HCT116 (cell line): ENCODE data around the gene ERP27. TPM values are rescaled to one million over a fixed set of nuclear protein-coding genes. Genes with fewer than 3 reads are reported as not detected.

Experiments used
- ATAC-seq: fragments of 200-7000 bp; cut with Tn5 transposase; 2 replicates; pipeline ENCODE4 v1.9.1; 2020; ENCODE audit warnings: mild to moderate bottlenecking, moderate library complexity
- Bru-seq: library from RNA; stranded (reverse); fragments of 400-500 nt; gene quantifications from one replicate; lab custom pipeline; 2021; lab: Mats Ljungman, UMichigan
- BruChase-seq, 2 experiments: library from RNA; stranded (reverse); fragments of 400-500 nt; gene quantifications; one replicate each; lab custom pipeline; 2021; lab: Mats Ljungman, UMichigan
- BruUV-seq: library from RNA; stranded (reverse); fragments of 400-500 nt; replicated peaks from 2 replicates; lab custom pipeline; 2021; lab: Mats Ljungman, UMichigan
- CTCF ChIA-PET: fragments of 300-600 bp; sonication (Branson Sonifier 250); formaldehyde crosslinking; loops from one replicate; lab custom pipeline; 2021; ENCODE audit warnings: antibody characterized with exemption; lab: Charles Lee
- POLR2A ChIA-PET: fragments of 300-600, 350-600 bp; sonication (Branson Sonifier 250); formaldehyde crosslinking; loops from one replicate; lab custom pipeline; 2021; ENCODE audit warnings: antibody characterized with exemption; lab: Charles Lee
- RAD21 ChIA-PET, 2 experiments: fragments of 300-600 bp; sonication (Branson Sonifier 250); formaldehyde crosslinking; loops; one replicate each; lab custom pipeline; 2023; ENCODE audit warnings: low total read pairs in 2 of 2; ENCODE audit not compliant: uncharacterized antibody in 2 of 2, unreplicated experiment in 2 of 2, low non-redundant PET in 1 of 2; lab: Charles Lee
- DNase-seq: peaks from one replicate; pipeline ENCODE4 v3.0.0-alpha.2; 2010; ENCODE audit warnings: low read depth, low spot score
- H2AFZ ChIP-seq: fragments of 200-600 bp; shearing (Covaris generic), sonication (generic); 2 replicates; pipeline ENCODE4 v1.6.1; 2017; ENCODE audit warnings: low read depth, mixed run types, mixed read lengths, antibody characterized with exemption, low read length; ENCODE audit not compliant: poor library complexity, severe bottlenecking
- H3K27ac ChIP-seq: 2 replicates; pipeline ENCODE4 v1.5.1; 2012; ENCODE audit warnings: low read depth, low read length
- H3K27me3 ChIP-seq: fragments of 200-600 bp; sonication (generic); 2 replicates; pipeline ENCODE4 v1.6.1; 2016; ENCODE audit warnings: mixed run types, low read length, mixed read lengths; ENCODE audit not compliant: insufficient read depth
- H3K36me3 ChIP-seq, 2 experiments: fragments of 200-500 bp in 1 of 2; fragments of 200-600 bp in 1 of 2; sonication (Bioruptor generic) in 1 of 2; sonication (generic) in 1 of 2; 2 replicates each; pipeline versions ENCODE4 v1.5.1 to v1.6.1; 2014 to 2016; ENCODE audit warnings: low read length in 2 of 2, inconsistent platforms in 1 of 2, mixed read lengths in 1 of 2, mixed run types in 1 of 2; ENCODE audit not compliant: insufficient read depth in 2 of 2, control insufficient read depth in 1 of 2
- H3K4me1 ChIP-seq, 2 experiments: fragments of 200-600 bp in 1 of 2; sonication (generic) in 1 of 2; 2 replicates each; pipeline versions ENCODE4 v1.5.1 to v1.6.1; 2012 to 2017; ENCODE audit warnings: low read length in 2 of 2, inconsistent platforms in 1 of 2, mild to moderate bottlenecking in 1 of 2, mixed read lengths in 1 of 2, mixed run types in 1 of 2, moderate library complexity in 1 of 2; ENCODE audit not compliant: insufficient read depth in 2 of 2, control insufficient read depth in 1 of 2
- H3K4me2 ChIP-seq: fragments of 200-600 bp; sonication (generic); 2 replicates; pipeline ENCODE4 v1.6.1; 2017; ENCODE audit warnings: mixed run types, low read length, mixed read lengths
- H3K4me3 ChIP-seq, 2 experiments: fragments of 200-600 bp in 1 of 2; sonication (generic) in 1 of 2; replicated peaks in 1 of 2; 2 replicates each; pipeline ENCODE4 v1.5.1; 2011 to 2016; ENCODE audit warnings: low read length in 2 of 2, control low read depth in 1 of 2, low read depth in 1 of 2, mild to moderate bottlenecking in 1 of 2, mixed read lengths in 1 of 2, mixed run types in 1 of 2
- H3K79me2 ChIP-seq: fragments of 200-600 bp; sonication (generic); 2 replicates; pipeline ENCODE4 v1.6.1; 2017; ENCODE audit warnings: mild to moderate bottlenecking, mixed run types, low read length, moderate library complexity, mixed read lengths; ENCODE audit not compliant: insufficient read depth
- H3K9ac ChIP-seq: fragments of 200-600 bp; sonication (generic); 2 replicates; pipeline ENCODE4 v1.6.1; 2016; ENCODE audit warnings: low read length, mixed read lengths
- H3K9me2 ChIP-seq: fragments of 200-600 bp; sonication (generic), shearing (Covaris generic); 2 replicates; pipeline ENCODE4 v1.6.1; 2017; ENCODE audit warnings: mixed run types, mild to moderate bottlenecking, moderate library complexity; ENCODE audit not compliant: insufficient read depth
- H3K9me3 ChIP-seq, 2 experiments: fragments of 200-500 bp in 1 of 2; fragments of 200-600 bp in 1 of 2; sonication (Bioruptor generic) in 1 of 2; sonication (generic) in 1 of 2; 2 replicates each; pipeline ENCODE4 v1.6.1; 2014 to 2017; ENCODE audit warnings: low read length in 2 of 2, mixed read lengths in 2 of 2, inconsistent platforms in 1 of 2, low read depth in 1 of 2, mild to moderate bottlenecking in 1 of 2, mixed run types in 1 of 2, moderate library complexity in 1 of 2; ENCODE audit not compliant: control insufficient read depth in 1 of 2, insufficient read depth in 1 of 2
- H4K20me1 ChIP-seq: fragments of 200-600 bp; sonication (generic), shearing (Covaris generic); 2 replicates; pipeline ENCODE4 v1.6.1; 2017; ENCODE audit warnings: mixed run types, mild to moderate bottlenecking, moderate library complexity; ENCODE audit not compliant: insufficient read depth
- ELF1 ChIP-seq: IDR thresholded peaks from 2 replicates; pipeline ENCODE4 v1.6.1; 2012; ENCODE audit warnings: low read depth, borderline replicate concordance
- EZH2 ChIP-seq: fragments of 200-600 bp; sonication (generic); IDR thresholded peaks from 2 replicates; pipeline ENCODE4 v1.6.1; 2017; ENCODE audit warnings: antibody characterized with exemption, mixed run types
- EZH2phosphoT487 ChIP-seq: fragments of 200-600 bp; IDR thresholded peaks from 2 replicates; pipeline ENCODE4 v1.6.1; 2018; ENCODE audit warnings: antibody characterized with exemption, borderline replicate concordance
- FOSL1 ChIP-seq: IDR thresholded peaks from 2 replicates; pipeline ENCODE4 v1.6.1; 2012; ENCODE audit warnings: low read depth
- JUND ChIP-seq: IDR thresholded peaks from 2 replicates; pipeline ENCODE4 v1.6.1; 2012
- MAX ChIP-seq: IDR thresholded peaks from 2 replicates; pipeline ENCODE4 v1.6.1; 2012
- TCF7L2 ChIP-seq: IDR thresholded peaks from 2 replicates; pipeline ENCODE4 v1.7.0; 2011; ENCODE audit warnings: borderline replicate concordance, inconsistent platforms; ENCODE audit not compliant: insufficient read depth, insufficient read length; ENCODE audit errors: extremely low read depth
- ZBTB33 ChIP-seq: IDR thresholded peaks from 2 replicates; pipeline ENCODE4 v1.6.1; 2011; ENCODE audit warnings: mild to moderate bottlenecking, low read length, moderate library complexity; ENCODE audit not compliant: insufficient replicate concordance; ENCODE audit errors: extremely low read depth
- ZNF274 ChIP-seq: fragments of 200-500 bp; sonication (Bioruptor generic); IDR thresholded peaks from 2 replicates; pipeline ENCODE4 v1.6.1; 2014; ENCODE audit warnings: mild to moderate bottlenecking, low read depth, low read length, inconsistent platforms
- intact Hi-C: fragments of 100-400 bp; cut with micrococcal nuclease; formaldehyde crosslinking; loops from 2 replicates; pipeline ENCODE4 v1.10.0; 2022
- long read RNA-seq: library from polyadenylated mRNA; unstranded; transcript quantifications from one replicate; pipeline ENCODE4 v2.0.0, GENCODE V29; 2021; ENCODE audit not compliant: unreplicated experiment
- polyA plus RNA-seq: library from polyadenylated mRNA; unstranded; fragments of >200 nt; gene quantifications from 2 replicates; pipeline ENCODE4 v1.2.1, GENCODE V29; 2012; ENCODE audit warnings: missing spikeins
- total RNA-seq: library from RNA; stranded (reverse); gene quantifications from one replicate; pipeline ENCODE4 v1.2.1, GENCODE V29; 2021; ENCODE audit not compliant: unreplicated experiment

Gene ERP27
- total RNA-seq (0.39 TPM), Bru-seq, nascent RNA (percentile 4 among the genes with signal in this experiment), BruChase-seq, experiment 1, labeled RNA remaining after a 6-hour chase (not detected), BruChase-seq, experiment 2, labeled RNA remaining after a 2-hour chase (percentile 4 among the genes with signal in this experiment)
- not detected in 2 replicates for polyA plus RNA-seq
- long read RNA-seq: 0 reads

- ChIA-PET CTCF (no interaction called here), POLR2A (no interaction called here), RAD21 (no interaction called here)
- no peak for TF ChIP-seq ELF1
- TF ChIP-seq ZBTB33: no peak
- TF ChIP-seq EZH2: no peak
- no peak for TF ChIP-seq ZNF274
- no peak for TF ChIP-seq EZH2phosphoT487
- no peak for TF ChIP-seq JUND
- TF ChIP-seq FOSL1: no peak
- no peak for TF ChIP-seq TCF7L2
- TF ChIP-seq MAX: no peak
- ATAC-seq (no peak), DNase-seq (no peak)
- Histone ChIP-seq H3K4me3 (no peak within 1 kb of the TSS), H3K9ac (no peak within 1 kb of the TSS), H3K27me3 (no peaks in the 10 kb centered on the region), H3K9me3 (no peaks in the 10 kb centered on the region), H3K79me2 (no peaks in the 10 kb centered on the region), H3K27ac (no peak within 1 kb of the TSS), H3K9me2 (peaks cover 3% of the 10 kb centered on the region; the same call in 1 of the 2 replicates), H2AFZ (no peak within 1 kb of the TSS), H3K36me3 (no peaks in the 10 kb centered on the region), H3K4me1 (no peaks in the 10 kb centered on the region), H3K4me2 (no peak within 1 kb of the TSS), H4K20me1 (no peaks in the 10 kb centered on the region)
- intact Hi-C loops: no loop called here
- BruUV-seq: no TSS peak
Measured at GRCh38 chr12:14938301-14938700, at the start of gene ERP27. Gene ERP27, minus strand, starts transcription at chr12:14938537. Its CDS starts 29 bp downstream, at chr12:14938508.
